ENCODE measurements around the gene ASPM.
"Not testable (repeated sequence)": the region's sequence is repeated elsewhere in the genome, so short reads cannot be mapped to it uniquely, and the experiment has no call there.

The ASPM gene

GRCh38 chr1:197144570-197145325, 1.7 kb downstream of the ASPM start:
- DNase-seq = no peak

GRCh38 chr1:197143276-197143675, 3.2 kb downstream of the ASPM start:
- DNase-seq = no peak

DNA sequence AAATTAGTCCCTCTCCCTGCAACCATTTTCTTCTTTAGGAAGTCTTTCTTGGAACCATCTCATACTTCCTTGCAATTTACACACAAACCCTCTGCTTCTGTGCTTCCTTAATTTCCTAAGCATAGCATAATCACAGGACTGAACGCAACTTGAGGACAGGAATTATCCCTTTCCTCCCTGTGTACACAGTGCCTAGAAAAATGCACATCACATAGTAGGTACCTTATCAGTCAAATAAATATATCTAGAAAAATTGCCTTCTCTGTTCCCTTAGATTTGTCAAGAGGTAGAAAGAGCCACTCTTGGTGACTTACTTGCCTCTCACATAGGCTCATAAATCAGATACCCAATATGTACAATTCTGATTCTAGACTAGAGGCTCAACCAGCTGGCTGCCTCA, 4.9 kb downstream of the ASPM start:
- DNase-seq = no peak

DNA sequence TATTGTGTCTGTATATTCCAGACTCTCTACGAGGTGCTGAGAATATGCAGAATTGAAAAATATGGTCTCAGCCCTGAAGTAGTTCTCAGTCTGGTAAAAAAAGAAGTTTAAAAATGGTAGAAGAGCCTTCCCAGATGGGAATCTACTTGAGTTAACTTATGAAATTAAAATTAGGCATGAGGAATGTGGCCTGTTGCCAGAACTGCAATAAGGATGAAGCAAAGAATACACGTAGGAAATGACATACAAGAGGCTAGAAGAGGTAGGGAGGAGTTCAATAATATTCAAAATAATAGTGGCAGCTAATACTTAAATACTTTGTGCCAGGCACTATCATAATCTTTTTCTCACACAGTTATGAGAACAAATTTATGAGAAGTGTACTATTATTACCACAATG, 6.3 kb downstream of the ASPM start:
- no peak for DNase-seq

DNA sequence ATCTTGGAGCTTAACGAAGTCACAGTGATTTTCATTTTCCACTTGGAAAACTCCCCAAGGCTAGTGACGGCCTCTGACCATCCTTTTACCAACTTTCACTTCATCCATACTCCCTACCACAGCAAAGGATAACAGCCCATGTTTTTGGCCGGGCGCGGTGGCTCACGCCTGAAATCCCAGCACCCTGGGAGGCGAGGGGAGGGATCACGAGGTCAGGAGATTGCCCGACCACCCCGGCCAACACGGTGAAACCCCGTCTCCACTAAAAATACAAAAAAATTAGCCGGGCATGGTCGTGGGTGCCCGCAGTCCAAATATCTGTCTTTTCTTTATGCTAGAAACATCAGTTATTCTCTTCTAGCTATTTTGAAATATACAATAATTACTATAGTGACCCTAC, 7.3 kb downstream of the ASPM start:
- no peak for DNase-seq

DNA sequence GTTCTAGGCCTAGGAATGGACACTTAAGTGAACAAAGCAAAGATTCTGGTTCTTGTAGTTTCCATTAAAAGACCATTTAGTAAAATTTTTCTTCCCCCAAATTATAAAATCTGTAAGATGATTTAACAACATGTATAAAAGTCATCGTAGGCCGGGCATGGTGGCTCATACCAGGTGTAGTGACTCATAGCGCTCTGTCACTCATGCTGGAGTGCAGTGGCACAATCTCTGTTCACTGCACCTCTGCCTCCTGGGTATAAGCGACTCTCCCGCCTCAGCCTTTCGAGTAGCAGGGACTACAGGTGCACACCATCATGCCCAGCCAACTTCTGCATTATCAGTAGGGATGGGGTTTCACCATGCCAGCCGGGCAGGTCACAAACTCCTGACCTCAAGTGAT, 9.1 kb downstream of the ASPM start:
- DNase-seq = no peak

DNA sequence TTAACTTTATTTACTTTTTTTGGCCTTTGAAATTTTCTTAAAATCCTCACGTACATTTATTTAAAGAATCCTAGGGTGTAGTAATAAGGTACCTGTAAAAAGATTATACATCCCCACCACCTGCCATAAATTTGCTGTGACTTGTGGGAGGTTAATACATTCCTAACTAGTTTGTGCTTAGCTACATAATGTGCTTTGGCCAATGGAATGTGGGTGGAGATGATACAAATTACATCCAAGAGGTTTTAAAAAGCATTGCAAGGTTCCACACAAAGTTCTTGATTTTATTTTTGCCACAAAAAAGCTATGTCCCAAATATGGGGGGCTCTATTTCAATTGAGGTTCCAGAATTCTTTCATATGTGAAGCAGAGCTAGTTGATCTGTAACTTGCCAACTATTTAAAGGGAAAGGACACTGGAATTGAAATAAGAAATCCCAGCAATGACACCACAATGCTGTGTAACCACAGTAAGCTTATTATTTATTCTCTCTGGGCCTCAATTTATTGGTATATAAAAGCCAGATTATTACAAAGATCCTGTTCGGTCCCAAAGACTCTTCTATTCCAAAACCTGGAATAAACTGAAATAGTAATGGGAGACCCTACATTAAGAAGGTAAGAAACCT, 15.7 kb downstream of the ASPM start:
- no peak for DNase-seq

DNA sequence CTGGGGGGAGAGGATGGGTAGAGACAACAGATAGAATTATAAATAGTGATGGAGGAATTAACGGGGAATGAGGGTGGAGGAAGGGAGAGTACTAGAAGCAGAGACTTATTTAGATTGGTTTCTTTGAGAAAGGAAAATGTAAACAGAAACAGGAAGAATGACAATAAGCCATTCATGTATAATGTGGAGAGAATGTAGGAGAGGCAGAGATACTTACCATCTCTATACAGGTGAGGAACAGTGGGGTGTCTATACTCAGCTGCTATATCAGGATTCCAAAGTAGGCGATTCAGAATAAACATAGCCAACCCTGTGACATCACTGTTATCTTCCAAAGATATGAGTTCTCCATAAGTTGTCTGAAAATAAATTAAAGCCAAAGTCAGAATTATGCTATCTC, 16.8 kb downstream of the ASPM start:
- no peak for DNase-seq

- no peak for DNase-seq
Measured at GRCh38 chr1:197127246-197127912, 19.1 kb downstream of the ASPM start.

DNA sequence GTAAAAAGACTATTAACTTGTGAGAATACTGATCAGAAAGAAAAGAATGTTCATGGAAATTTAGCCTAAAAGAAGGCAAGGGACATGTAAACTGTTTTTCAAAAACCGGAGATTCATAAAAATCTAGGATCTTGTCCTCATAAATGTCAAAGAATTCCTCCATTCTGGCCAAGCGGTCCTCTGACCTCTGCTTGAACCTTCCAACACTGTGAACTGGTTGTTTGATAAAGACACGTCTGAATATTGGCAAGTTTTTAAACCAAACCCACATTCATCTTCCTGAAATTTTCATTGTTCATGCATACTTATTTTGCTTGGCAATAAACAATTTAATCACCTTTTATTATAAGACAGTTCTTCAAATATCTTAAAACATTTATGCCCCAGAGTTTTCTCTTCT, 19.8 kb downstream of the ASPM start:
- no peak for DNase-seq

DNA sequence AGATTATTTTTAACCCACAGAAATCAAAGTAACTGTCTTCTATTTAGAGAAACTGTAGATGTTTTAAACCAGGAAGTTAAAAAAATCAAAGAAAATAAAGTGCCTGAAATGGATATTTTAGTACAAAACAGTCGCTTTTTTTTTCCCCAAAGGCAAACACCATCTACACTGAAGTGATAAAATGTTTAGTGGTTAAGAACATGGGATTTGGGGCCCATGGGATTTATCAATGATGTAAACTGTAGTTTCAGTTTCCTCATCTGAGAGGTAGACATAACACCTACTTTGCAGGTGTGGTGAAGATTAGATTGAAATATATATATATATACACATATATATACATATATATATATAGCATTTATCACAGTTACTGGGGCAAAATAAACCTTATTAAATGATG, 22.1 kb downstream of the ASPM start:
- no peak for DNase-seq

DNA sequence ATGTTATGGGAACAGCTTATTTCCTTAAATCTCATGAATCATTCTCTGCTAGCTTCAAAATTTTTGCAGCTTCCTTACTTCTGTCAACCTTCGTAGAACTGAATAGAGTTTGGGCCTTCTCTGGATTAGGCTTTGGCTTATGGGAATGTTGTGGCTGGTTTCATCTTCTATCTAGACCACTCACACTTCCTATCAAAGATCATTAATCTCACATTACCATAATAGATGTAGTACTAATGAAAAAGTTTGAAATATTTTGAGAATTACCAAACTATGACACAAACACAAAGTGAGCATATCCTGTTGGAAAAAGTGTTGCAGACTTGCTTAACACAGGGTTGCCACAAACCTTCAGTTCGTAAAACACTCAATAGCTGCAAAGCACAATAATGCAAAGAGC, 30.3 kb downstream of the ASPM start:
- no peak for DNase-seq

- no peak for DNase-seq
Measured at GRCh38 chr1:197106869-197107268, 39.6 kb downstream of the ASPM start.

- no peak for DNase-seq
Measured at GRCh38 chr1:197103300-197103699, 43.2 kb downstream of the ASPM start.

DNA sequence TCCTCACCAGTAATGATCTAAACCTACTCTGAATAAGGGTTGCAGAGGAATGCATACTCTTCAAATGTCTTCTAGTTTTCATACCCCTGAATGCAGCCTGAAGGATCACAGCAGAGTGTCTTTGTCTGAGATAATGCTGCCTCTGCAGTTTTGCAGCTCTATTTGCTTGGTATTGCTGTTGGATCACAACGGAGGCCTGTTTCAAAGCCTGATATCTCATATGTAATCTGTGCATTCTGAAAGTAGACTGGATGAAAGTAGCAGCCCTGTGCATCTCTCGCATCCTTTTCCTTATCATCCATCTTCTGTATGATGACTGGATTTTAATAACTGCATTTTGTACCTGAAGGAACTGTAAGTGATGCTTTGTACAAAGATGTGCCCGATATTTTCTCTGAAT, 44.5 kb downstream of the ASPM start:
- no peak for DNase-seq

DNA sequence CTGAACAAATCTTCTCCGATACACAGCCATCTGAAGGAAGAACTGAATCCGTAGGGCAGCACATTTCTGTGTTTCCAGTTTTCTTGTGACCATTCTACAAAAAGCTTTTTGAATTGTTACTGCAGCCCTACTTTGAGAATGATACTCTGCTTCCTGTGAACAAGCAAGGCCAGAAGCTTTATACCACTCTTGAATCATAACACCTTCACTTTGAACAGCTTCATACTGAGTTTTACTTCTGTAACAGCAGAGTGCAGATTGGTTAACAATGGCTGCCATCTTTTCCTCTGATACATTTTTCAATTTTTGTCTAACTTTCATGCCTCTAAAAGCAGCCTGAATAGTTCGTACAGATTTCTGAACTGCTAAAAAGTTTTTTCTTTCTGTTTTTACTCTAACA, 45.8 kb downstream of the ASPM start:
- DNase-seq = no peak

DNA sequence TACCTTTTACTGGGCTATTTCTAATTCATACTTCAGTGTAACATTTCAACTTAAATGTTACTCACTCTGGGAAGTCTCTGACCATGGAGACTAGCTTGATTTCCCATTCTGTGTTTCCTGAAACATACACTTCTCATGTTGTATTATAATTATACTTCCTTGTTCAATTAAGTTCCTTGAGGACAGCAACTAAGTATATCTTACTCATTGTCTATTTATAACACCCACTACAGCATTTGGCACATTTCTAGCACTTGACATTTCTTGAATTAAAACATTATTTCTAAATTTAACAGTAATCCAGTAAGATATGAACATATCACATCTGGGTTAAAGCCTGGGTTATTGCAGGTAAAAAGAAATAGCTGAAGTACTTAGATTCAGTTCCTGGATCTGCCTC, 47.0 kb downstream of the ASPM start:
- DNase-seq = no peak

GRCh38 chr1:197096971-197097370, 49.5 kb downstream of the ASPM start:
- DNase-seq = not testable (repeated sequence)

DNA sequence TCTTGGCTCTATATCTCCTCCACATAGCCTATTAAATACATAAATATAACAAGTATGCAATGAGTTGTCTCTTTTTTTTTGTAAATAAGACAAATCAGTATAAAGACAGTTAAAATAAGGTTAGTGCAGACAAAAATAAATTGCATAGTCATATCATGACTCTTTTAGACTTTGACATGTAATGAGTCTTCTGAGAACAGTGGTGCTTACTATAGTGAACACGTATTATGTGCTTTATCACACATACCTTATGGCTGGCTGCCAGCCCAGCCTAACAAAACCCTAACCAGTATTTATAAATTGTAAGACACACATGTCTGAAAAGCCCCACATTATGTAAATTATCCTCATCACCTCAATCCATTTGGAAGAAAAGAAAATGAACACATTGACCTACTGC, 50.3 kb downstream of the ASPM start:
- no peak for DNase-seq

DNA sequence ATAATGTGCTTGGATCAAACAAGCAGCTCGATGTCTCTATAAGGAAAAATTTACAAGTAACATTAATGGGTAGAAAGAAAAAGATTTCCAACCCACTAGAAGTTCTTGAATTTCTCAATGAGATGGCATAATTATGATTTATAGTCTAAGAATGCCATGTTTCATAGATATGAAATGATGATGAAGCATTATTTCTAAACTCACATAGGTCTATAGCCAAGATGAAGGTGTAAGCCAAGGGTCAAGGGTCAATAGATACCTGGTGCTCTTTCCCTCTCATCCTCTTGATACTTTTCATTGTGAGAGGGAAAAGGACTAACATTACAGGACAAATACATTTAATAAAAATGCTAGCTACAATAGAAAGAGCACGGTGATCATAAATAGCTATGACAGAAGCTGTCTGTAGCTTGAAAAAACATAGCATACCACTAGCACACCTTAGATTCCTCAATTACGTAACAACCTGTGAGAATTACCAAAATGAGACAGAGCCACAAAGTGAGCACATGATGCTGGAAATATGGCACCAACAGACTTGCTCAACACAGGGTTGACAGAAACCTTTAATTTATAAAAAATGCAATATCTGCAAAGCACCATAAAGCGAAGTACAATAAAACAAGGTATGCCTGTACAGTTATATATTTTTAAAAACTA, 53.1 kb downstream of the ASPM start:
- DNase-seq = no peak

GRCh38 chr1:197092491-197093023, 53.9 kb downstream of the ASPM start:
- DNase-seq = no peak

DNA sequence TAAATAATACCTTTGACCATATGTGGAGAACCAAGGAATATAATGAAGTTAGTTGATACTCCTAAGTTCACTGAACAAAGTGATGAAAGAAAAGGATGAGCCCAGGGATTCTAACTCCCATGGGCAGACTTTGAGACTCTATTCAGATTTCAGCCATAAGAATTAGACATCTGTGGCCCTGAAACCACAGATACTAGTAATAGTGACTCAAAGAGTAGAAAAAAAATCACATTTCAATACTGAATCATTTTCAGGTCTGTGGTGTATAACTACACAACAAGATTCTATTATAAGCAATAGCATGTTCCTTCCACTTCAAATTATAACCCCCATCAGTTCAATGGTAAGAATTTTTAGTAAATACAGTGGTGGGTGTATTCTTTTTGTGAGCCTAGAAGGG, 63.0 kb downstream of the ASPM start:
- DNase-seq = no peak

DNA sequence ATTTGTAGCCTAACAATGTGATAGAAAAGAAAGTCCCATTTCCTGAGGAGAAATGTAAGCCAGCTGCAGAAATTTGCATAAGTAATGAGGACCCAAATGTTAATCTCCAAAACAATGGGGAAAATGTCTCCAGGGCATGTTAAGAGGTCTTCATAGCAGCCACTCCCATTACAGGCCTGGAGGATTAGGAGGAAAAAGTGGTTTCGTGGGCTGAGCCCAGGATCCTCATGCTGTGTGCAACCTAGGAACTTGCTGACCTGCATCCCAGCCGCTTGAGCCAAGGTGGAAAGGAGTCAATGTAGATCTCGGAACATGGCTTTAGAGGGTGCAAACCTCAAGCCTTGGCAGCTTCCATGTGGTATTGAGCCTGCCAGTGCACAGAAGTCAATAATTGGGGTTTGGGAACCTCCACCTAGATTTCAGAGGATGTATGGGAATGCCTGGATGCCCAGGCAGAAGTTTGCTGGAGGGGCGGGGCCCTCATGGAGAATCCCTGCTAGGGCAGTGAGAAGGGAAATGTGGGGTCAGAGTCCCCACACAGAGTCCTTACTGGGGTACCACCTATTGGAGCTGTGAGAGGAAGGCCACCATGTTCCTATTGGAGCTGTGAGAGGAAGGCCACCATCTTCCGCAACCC, 65.2 kb downstream of the ASPM start:
- DNase-seq = no peak
